HEK293T (cell line): ENCODE data around the gene MS4A10.

Source experiments
- ARNT ChIP-seq: fragments of 450-650 bp; IDR thresholded peaks from 2 replicates; pipeline ENCODE4 v1.6.1; 2017; ENCODE audit warnings: mild to moderate bottlenecking
- CTBP1 ChIP-seq: fragments of 450-650 bp; IDR thresholded peaks from 2 replicates; pipeline ENCODE4 v1.6.1; 2016; ENCODE audit warnings: borderline replicate concordance
- ELF4 ChIP-seq: fragments of 450-650 bp; IDR thresholded peaks from 2 replicates; pipeline ENCODE4 v1.6.1; 2017; ENCODE audit warnings: antibody characterized with exemption
- FOXA1 ChIP-seq: fragments of 450-650 bp; IDR thresholded peaks from 2 replicates; pipeline ENCODE4 v1.6.1; 2016; ENCODE audit warnings: mild to moderate bottlenecking
- FOXK2 ChIP-seq: fragments of 450-650 bp; IDR thresholded peaks from 2 replicates; pipeline ENCODE4 v1.6.1; 2016; ENCODE audit warnings: mild to moderate bottlenecking
- FOXM1 ChIP-seq: fragments of 450-650 bp; IDR thresholded peaks from 2 replicates; pipeline ENCODE4 v1.6.1; 2017; ENCODE audit warnings: mild to moderate bottlenecking, borderline replicate concordance
- HDGF ChIP-seq: fragments of 450-650 bp; IDR thresholded peaks from 2 replicates; pipeline ENCODE4 v1.6.1; 2017; ENCODE audit warnings: antibody characterized with exemption, borderline replicate concordance
- L3MBTL2 ChIP-seq: fragments of 450-650 bp; conservative IDR thresholded peaks from 2 replicates; pipeline ENCODE4 v1.6.1; 2016; ENCODE audit warnings: mild to moderate bottlenecking
- LEF1 ChIP-seq: fragments of 450-650 bp; IDR thresholded peaks from 2 replicates; pipeline ENCODE4 v1.6.1; 2017; ENCODE audit warnings: mild to moderate bottlenecking, borderline replicate concordance
- NFRKB ChIP-seq: fragments of 450-650 bp; IDR thresholded peaks from 2 replicates; pipeline ENCODE4 v1.6.1; 2016; ENCODE audit warnings: mild to moderate bottlenecking, moderate library complexity
- SP1 ChIP-seq: fragments of 450-650 bp; IDR thresholded peaks from 2 replicates; pipeline ENCODE4 v1.6.1; 2017
- TARDBP ChIP-seq: fragments of 450-650 bp; IDR thresholded peaks from 2 replicates; pipeline ENCODE4 v1.6.1; 2016
- ZNF384 ChIP-seq: fragments of 450-650 bp; IDR thresholded peaks from 2 replicates; pipeline ENCODE4 v1.6.1; 2016

DNA sequence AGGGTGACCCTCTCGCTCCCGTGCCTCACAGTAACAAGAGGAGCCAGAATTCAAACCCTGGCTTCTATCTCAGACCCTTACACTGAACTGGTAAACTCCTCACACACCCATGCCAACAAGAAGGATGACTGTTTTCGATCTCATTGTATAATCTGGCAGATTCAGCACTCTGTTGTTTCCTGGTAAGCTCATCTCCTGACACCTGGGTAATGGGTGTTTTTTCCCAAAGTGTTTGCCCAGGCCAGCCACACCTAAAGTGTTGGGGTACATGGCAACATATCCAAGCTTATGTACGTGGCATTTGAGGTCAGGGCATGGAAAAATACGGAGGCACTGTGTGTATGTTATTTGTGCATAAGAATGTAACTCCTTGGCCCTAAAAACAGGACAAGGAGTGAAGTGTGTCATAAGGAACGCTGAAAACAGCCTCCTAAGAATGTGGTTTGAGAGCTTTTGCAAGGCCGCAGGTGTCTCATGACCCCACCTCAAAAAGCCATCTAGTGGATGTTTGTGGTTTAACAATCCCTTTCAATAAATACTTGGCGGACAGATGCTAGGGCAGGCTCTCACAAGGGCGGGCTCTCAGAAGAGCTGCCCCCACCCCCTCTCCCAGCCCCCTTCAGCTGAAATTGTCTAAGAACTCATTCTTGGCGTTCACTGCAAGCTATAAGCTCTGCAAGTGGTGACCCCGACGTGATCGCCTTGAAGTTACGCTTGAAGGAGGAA lies 28.7 kb upstream of the MS4A10 start, which contains the start of gene MS4A15:
- TF ChIP-seq ZNF384 (no peak), HDGF (no peak), ARNT (no peak), TARDBP (no peak), FOXM1 (no peak), FOXK2 (no peak), FOXA1 (no peak), ELF4 (no peak), SP1 (no peak), LEF1 (no peak), CTBP1 (no peak), L3MBTL2 (no peak), NFRKB (no peak)
